ENCODE data around the gene PKNOX2.

The PKNOX2 gene

GRCh38 chr11:125443767-125444311 is 279.3 kb downstream of the PKNOX2 start:
- no peak overlapping the region for H3K4me3 ChIP-seq (ENCODE audit: control insufficient read depth, low read depth, low read length)
- no peak for TF ChIP-seq CTCF (conservative IDR thresholded peaks at IDR 0.05; ENCODE audit: control insufficient read depth, insufficient read depth, low read depth, low read length)
- no peak for DNase-seq (ENCODE audit: low read depth)

- no peak for DNase-seq (ENCODE audit: low read depth)
- no peak overlapping the region for H3K4me3 ChIP-seq (ENCODE audit: control insufficient read depth, low read depth, low read length)
- TF ChIP-seq CTCF (conservative IDR thresholded peaks at IDR 0.05; ENCODE audit: control insufficient read depth, insufficient read depth, low read depth, low read length) = no peak
Measured at GRCh38 chr11:125445731-125446130, 281.2 kb downstream of the PKNOX2 start.

- no peak for TF ChIP-seq CTCF (conservative IDR thresholded peaks at IDR 0.05; ENCODE audit: control insufficient read depth, insufficient read depth, low read depth, low read length)
- DNase-seq (ENCODE audit: low read depth) = no peak
- no peak overlapping the region for H3K4me3 ChIP-seq (ENCODE audit: control insufficient read depth, low read depth, low read length)
Measured at GRCh38 chr11:125446279-125446678, 281.7 kb downstream of the PKNOX2 start.

- TF ChIP-seq CTCF (conservative IDR thresholded peaks at IDR 0.05; ENCODE audit: control insufficient read depth, insufficient read depth, low read depth, low read length) = no peak
- no peak overlapping the region for H3K4me3 ChIP-seq (ENCODE audit: control insufficient read depth, low read depth, low read length)
- DNase-seq (ENCODE audit: low read depth) = no peak
Measured at GRCh38 chr11:125447721-125448120, 283.2 kb downstream of the PKNOX2 start.

- TF ChIP-seq CTCF (conservative IDR thresholded peaks at IDR 0.05; ENCODE audit: control insufficient read depth, insufficient read depth, low read depth, low read length) = no peak
- peak; percentile 17 for DNase-seq (ENCODE audit: low read depth)
- no peak overlapping the region for H3K4me3 ChIP-seq (ENCODE audit: control insufficient read depth, low read depth, low read length)
Measured at GRCh38 chr11:125448136-125448535, 283.6 kb downstream of the PKNOX2 start.

GRCh38 chr11:125449565-125449964 is 285.0 kb downstream of the PKNOX2 start:
- no peak overlapping the region for H3K4me3 ChIP-seq (ENCODE audit: control insufficient read depth, low read depth, low read length)
- DNase-seq (ENCODE audit: low read depth) = no peak
- no peak for TF ChIP-seq CTCF (conservative IDR thresholded peaks at IDR 0.05; ENCODE audit: control insufficient read depth, insufficient read depth, low read depth, low read length)

All from fibroblast of mammary gland (primary cell).